Activated CD4-positive, alpha-beta T cell treated with anti-CD3 and anti-CD28 coated beads for 36 hours (primary cell): ENCODE results near the gene C22orf31. TPM values are rescaled to one million over a fixed set of nuclear protein-coding genes. Genes with fewer than 3 reads are reported as not detected.
A peak's percentile ranks its signal among the peaks of the same experiment; 100 is the strongest.

Source experiments
- ATAC-seq: fragments of 200-7000 bp; cut with Tn5 transposase; one replicate; pipeline ENCODE4 v1.10.0; 2021; ENCODE audit warnings: mild to moderate bottlenecking, moderate library complexity
- CTCF ChIA-PET: fragments of 350-600 bp; sonication (Branson Sonifier 250); formaldehyde crosslinking; loops from one replicate; lab custom pipeline; 2021; ENCODE audit warnings: antibody characterized with exemption; lab: Charles Lee
- POLR2A ChIA-PET: fragments of 350-600 bp; sonication (Branson Sonifier 250); formaldehyde crosslinking; loops from one replicate; lab custom pipeline; 2021; ENCODE audit warnings: antibody characterized with exemption, inconsistent platforms; lab: Charles Lee
- DNase-seq: peaks from one replicate; pipeline ENCODE4 v3.0.0-alpha.2; 2020
- H3K27ac Mint-ChIP-seq: one replicate; pipeline ENCODE4 v1.8.0; 2021; ENCODE audit warnings: mixed read lengths
- H3K27me3 Mint-ChIP-seq: one replicate; pipeline ENCODE4 v1.8.0; 2021; ENCODE audit warnings: mixed read lengths
- H3K36me3 Mint-ChIP-seq: one replicate; pipeline ENCODE4 v1.8.0; 2021; ENCODE audit warnings: low read depth, mixed read lengths
- H3K4me1 Mint-ChIP-seq: one replicate; pipeline ENCODE4 v1.8.0; 2021; ENCODE audit warnings: mixed read lengths
- H3K4me3 Mint-ChIP-seq: one replicate; pipeline ENCODE4 v1.8.0; 2021; ENCODE audit warnings: mild to moderate bottlenecking, moderate library complexity, mixed read lengths
- H3K9me3 Mint-ChIP-seq: one replicate; pipeline ENCODE4 v1.8.0; 2021; ENCODE audit warnings: low read depth, mixed read lengths
- intact Hi-C, 2 experiments: fragments of 100-400 bp; cut with DNase I in 1 of 2; cut with micrococcal nuclease in 1 of 2; formaldehyde crosslinking; loops; one replicate each; pipeline versions ENCODE4 v1.14.2 to v1.15.1; 2022 to 2024; cut with DNase I, micrococcal nuclease
- total RNA-seq, 2 experiments: library from RNA; stranded (reverse); gene quantifications; one replicate each; pipeline ENCODE4 v1.2.3, GENCODE V29; 2021

C22orf31 gene
- total RNA-seq, 2 experiments from 2014 or later: not detected

- DNase-seq (peak; percentile 63), ATAC-seq (peak; percentile 14)
- ChIA-PET POLR2A (no interaction called here), CTCF (interaction anchor here (0.6 to 1.8 kb wide), 5 partner anchors 10 to 180 kb away, joined by 3 to 6 read pairs (median 3); no protein-coding TSS in a partner anchor)
- H3K36me3 Mint-ChIP-seq: no peaks in the 10 kb centered on the region
- H3K27me3 Mint-ChIP-seq: peaks cover 52% of the 10 kb centered on the region
- no peaks in the 10 kb centered on the region for H3K9me3 Mint-ChIP-seq
- peak overlapping the region; percentile 66 for H3K4me3 Mint-ChIP-seq
- intact Hi-C loops: loop anchor here (1.0 to 5.0 kb wide), 9 partner anchors 83 to 1154 kb away; partner anchors contain the start of genes ZNRF3 (in 2 of the 2), AP1B1 (in 1 of the 2), HSCB (in 1 of the 2) and PITPNB (in 1 of the 2)
- H3K4me1 Mint-ChIP-seq: peaks cover 18% of the 10 kb centered on the region
- H3K27ac Mint-ChIP-seq: no peak overlapping the region
These were observed 9.8 kb upstream of the C22orf31 start for GRCh38 chr22:29071261-29072045.

GRCh38 chr22:29070490-29070889 lies 8.9 kb upstream of the C22orf31 start:
- no peak for ATAC-seq
- Mint-ChIP-seq H3K27ac (no peak overlapping the region), H3K4me3 (no peak overlapping the region), H3K36me3 (no peaks in the 10 kb centered on the region), H3K9me3 (no peaks in the 10 kb centered on the region), H3K27me3 (peaks cover 51% of the 10 kb centered on the region), H3K4me1 (peaks cover 24% of the 10 kb centered on the region)
- POLR2A ChIA-PET: no interaction called here
- intact Hi-C loops: loop anchor here in 1 of 2 experiments (2.0 to 5.0 kb wide), 3 partner anchors 84 to 1153 kb away; partner anchors contain the start of gene PITPNB
- CTCF ChIA-PET: interaction anchor here (1.8 kb wide), 1 partner anchor 11 kb away, joined by 4 read pairs; no protein-coding TSS in a partner anchor
- no peak for DNase-seq

- H3K4me3 Mint-ChIP-seq: no peak overlapping the region
- H3K27me3 Mint-ChIP-seq: peaks cover 41% of the 10 kb centered on the region
- peaks cover 26% of the 10 kb centered on the region for H3K4me1 Mint-ChIP-seq
- intact Hi-C loops: no loop called here
- ATAC-seq: no peak
- ChIA-PET POLR2A (no interaction called here), CTCF (no interaction called here)
- DNase-seq: no peak
- H3K36me3 Mint-ChIP-seq: no peaks in the 10 kb centered on the region
- H3K27ac Mint-ChIP-seq: no peak overlapping the region
- H3K9me3 Mint-ChIP-seq: no peaks in the 10 kb centered on the region
These were observed 7.8 kb upstream of the C22orf31 start for GRCh38 chr22:29069463-29069862.

- ChIA-PET POLR2A (interaction anchor here (0.8 kb wide), 1 partner anchor 154 kb away, joined by 3 read pairs; no protein-coding TSS in a partner anchor), CTCF (interaction anchor here (0.6 to 1.2 kb wide), 3 partner anchors 25 to 180 kb away, joined by 3 to 6 read pairs (median 3); no protein-coding TSS in a partner anchor)
- H3K4me1 Mint-ChIP-seq: peaks cover 11% of the 10 kb centered on the region
- no peak overlapping the region for H3K4me3 Mint-ChIP-seq
- intact Hi-C loops: no loop called here
- no peaks in the 10 kb centered on the region for H3K9me3 Mint-ChIP-seq
- no peak overlapping the region for H3K27ac Mint-ChIP-seq
- H3K36me3 Mint-ChIP-seq: no peaks in the 10 kb centered on the region
- DNase-seq: no peak
- ATAC-seq: no peak
- H3K27me3 Mint-ChIP-seq: peaks cover 27% of the 10 kb centered on the region
These were observed 4.0 kb upstream of the C22orf31 start for GRCh38 chr22:29065468-29066190.

GRCh38 chr22:29062286-29062821 lies 723 bp upstream of the C22orf31 start:
- no peaks in the 10 kb centered on the region for H3K9me3 Mint-ChIP-seq
- no peak for ATAC-seq
- no peaks in the 10 kb centered on the region for H3K36me3 Mint-ChIP-seq
- ChIA-PET POLR2A (no interaction called here), CTCF (interaction anchor here (1.3 kb wide), 1 partner anchor 21 kb away, joined by 3 read pairs; no protein-coding TSS in a partner anchor)
- no peak for DNase-seq
- intact Hi-C loops: no loop called here
- H3K4me3 Mint-ChIP-seq: no peak overlapping the region
- H3K27ac Mint-ChIP-seq: no peak overlapping the region
- peaks cover 20% of the 10 kb centered on the region for H3K27me3 Mint-ChIP-seq
- peaks cover 11% of the 10 kb centered on the region for H3K4me1 Mint-ChIP-seq

GRCh38 chr22:29060931-29061330 lies 700 bp downstream of the C22orf31 start:
- H3K4me3 Mint-ChIP-seq: no peak overlapping the region
- ChIA-PET CTCF (interaction anchor here (1.3 kb wide), 1 partner anchor 20 kb away, joined by 3 read pairs; no protein-coding TSS in a partner anchor), POLR2A (interaction anchor here (0.6 kb wide), 1 partner anchor 543 kb away, joined by 3 read pairs; the partner anchor contains the start of gene NF2)
- intact Hi-C loops: no loop called here
- H3K4me1 Mint-ChIP-seq: peaks cover 4% of the 10 kb centered on the region
- no peaks in the 10 kb centered on the region for H3K36me3 Mint-ChIP-seq
- H3K27ac Mint-ChIP-seq: no peak overlapping the region
- H3K9me3 Mint-ChIP-seq: no peaks in the 10 kb centered on the region
- DNase-seq (no peak), ATAC-seq (no peak)
- H3K27me3 Mint-ChIP-seq: peaks cover 14% of the 10 kb centered on the region

GRCh38 chr22:29060251-29060869 lies 1.3 kb downstream of the C22orf31 start:
- CTCF ChIA-PET: interaction anchor here (0.6 kb wide), 1 partner anchor 207 kb away, joined by 4 read pairs; no protein-coding TSS in a partner anchor
- intact Hi-C loops: no loop called here
- Mint-ChIP-seq H3K36me3 (no peaks in the 10 kb centered on the region), H3K9me3 (no peaks in the 10 kb centered on the region), H3K27ac (no peak overlapping the region), H3K4me3 (no peak overlapping the region), H3K27me3 (peaks cover 11% of the 10 kb centered on the region), H3K4me1 (peaks cover under 1% of the 10 kb centered on the region)
- ATAC-seq: no peak
- POLR2A ChIA-PET: interaction anchor here (0.6 kb wide), 2 partner anchors 152 to 543 kb away, joined by 3 read pairs; partner anchors contain the start of gene NF2
- DNase-seq: no peak

GRCh38 chr22:29056472-29056871 lies 5.2 kb downstream of the C22orf31 start:
- Mint-ChIP-seq H3K27me3 (peaks cover 9% of the 10 kb centered on the region), H3K9me3 (no peaks in the 10 kb centered on the region), H3K4me3 (no peak overlapping the region), H3K36me3 (no peaks in the 10 kb centered on the region), H3K4me1 (no peaks in the 10 kb centered on the region), H3K27ac (no peak overlapping the region)
- ChIA-PET POLR2A (no interaction called here), CTCF (interaction anchor here (0.6 to 4.3 kb wide), 2 partner anchors 15 to 136 kb away, joined by 3 to 21 read pairs; no protein-coding TSS in a partner anchor)
- ATAC-seq: no peak
- intact Hi-C loops: no loop called here
- DNase-seq: no peak

- Mint-ChIP-seq H3K4me1 (no peaks in the 10 kb centered on the region), H3K4me3 (no peak overlapping the region), H3K27ac (no peak overlapping the region), H3K27me3 (peaks cover 4% of the 10 kb centered on the region), H3K9me3 (no peaks in the 10 kb centered on the region), H3K36me3 (no peaks in the 10 kb centered on the region)
- intact Hi-C loops: no loop called here
- no peak for ATAC-seq
- CTCF ChIA-PET: interaction anchor here (0.9 to 4.3 kb wide), 2 partner anchors 12 to 14 kb away, joined by 4 to 21 read pairs; no protein-coding TSS in a partner anchor
- POLR2A ChIA-PET: no interaction called here
- DNase-seq: no peak
These were observed 6.3 kb downstream of the C22orf31 start for GRCh38 chr22:29055192-29055830.

GRCh38 chr22:29054251-29054767 lies 7.3 kb downstream of the C22orf31 start:
- Mint-ChIP-seq H3K36me3 (peaks cover 2% of the 10 kb centered on the region), H3K4me1 (no peaks in the 10 kb centered on the region), H3K27ac (no peak overlapping the region), H3K27me3 (no peaks in the 10 kb centered on the region), H3K4me3 (no peak overlapping the region), H3K9me3 (no peaks in the 10 kb centered on the region)
- ATAC-seq (no peak), DNase-seq (no peak)
- ChIA-PET CTCF (interaction anchor here (1.1 to 4.3 kb wide), 3 partner anchors 13 to 453 kb away, joined by 3 to 21 read pairs (median 5); no protein-coding TSS in a partner anchor), POLR2A (interaction anchor here (0.7 kb wide), 1 partner anchor 63 kb away, joined by 3 read pairs; no protein-coding TSS in a partner anchor)
- intact Hi-C loops: no loop called here
